ENCODE measurements around the gene AFF2.
"Not testable (repeated sequence)": the region's sequence is repeated elsewhere in the genome, so short reads cannot be mapped to it uniquely, and the experiment has no call there.

The AFF2 gene

DNA sequence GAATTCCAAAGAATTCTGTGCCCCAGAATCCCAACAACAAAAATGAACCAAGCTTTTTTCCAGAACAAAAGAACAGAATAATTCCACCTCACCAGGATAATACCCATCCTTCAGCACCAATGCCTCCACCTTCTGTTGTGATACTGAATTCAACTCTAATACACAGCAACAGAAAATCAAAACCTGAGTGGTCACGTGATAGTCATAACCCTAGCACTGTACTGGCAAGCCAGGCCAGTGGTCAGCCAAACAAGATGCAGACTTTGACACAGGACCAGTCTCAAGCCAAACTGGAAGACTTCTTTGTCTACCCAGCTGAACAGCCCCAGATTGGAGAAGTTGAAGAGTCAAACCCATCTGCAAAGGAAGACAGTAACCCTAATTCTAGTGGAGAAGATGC lies 161.6 kb downstream of the AFF2 start:
- Histone ChIP-seq H3K4me3 (ENCODE audit: low read length) (no peak overlapping the region), H3K4me1 (ENCODE audit: control insufficient read depth, insufficient read depth, low read length) (no peaks in the 10 kb centered on the region), H3K36me3 (ENCODE audit: control insufficient read depth, insufficient read depth, low read length) (no peaks in the 10 kb centered on the region), H3K9ac (ENCODE audit: low read length) (no peak overlapping the region), H3K27me3 (ENCODE audit: control insufficient read depth, insufficient read depth, low read length) (no peaks in the 10 kb centered on the region), H3K9me3 (ENCODE audit: control insufficient read depth, low read length) (no peaks in the 10 kb centered on the region)

DNA sequence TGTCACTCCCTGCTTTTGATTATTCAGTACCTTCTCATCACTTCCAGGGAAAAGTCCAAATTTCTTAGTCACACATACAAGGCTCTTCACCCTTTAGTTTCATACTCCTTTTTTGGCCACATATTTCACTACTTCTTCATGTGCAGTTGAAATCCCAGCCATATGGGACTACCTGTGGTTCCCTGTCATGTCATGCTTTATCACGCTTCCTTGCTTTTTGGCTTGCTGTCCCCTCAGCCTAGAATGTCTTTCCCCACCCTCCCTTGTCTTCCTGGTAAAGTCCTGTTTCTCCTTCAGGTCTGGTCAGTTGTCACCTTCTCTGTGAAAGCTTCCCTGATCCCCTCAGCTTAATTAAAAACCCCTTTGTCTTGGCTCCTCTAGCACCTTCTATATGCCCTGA lies 163.8 kb downstream of the AFF2 start:
- Histone ChIP-seq H3K36me3 (ENCODE audit: control insufficient read depth, insufficient read depth, low read length) (no peaks in the 10 kb centered on the region), H3K4me3 (ENCODE audit: low read length) (no peak overlapping the region), H3K4me1 (ENCODE audit: control insufficient read depth, insufficient read depth, low read length) (no peaks in the 10 kb centered on the region), H3K9me3 (ENCODE audit: control insufficient read depth, low read length) (no peaks in the 10 kb centered on the region), H3K27me3 (ENCODE audit: control insufficient read depth, insufficient read depth, low read length) (no peaks in the 10 kb centered on the region), H3K9ac (ENCODE audit: low read length) (no peak overlapping the region)

DNA sequence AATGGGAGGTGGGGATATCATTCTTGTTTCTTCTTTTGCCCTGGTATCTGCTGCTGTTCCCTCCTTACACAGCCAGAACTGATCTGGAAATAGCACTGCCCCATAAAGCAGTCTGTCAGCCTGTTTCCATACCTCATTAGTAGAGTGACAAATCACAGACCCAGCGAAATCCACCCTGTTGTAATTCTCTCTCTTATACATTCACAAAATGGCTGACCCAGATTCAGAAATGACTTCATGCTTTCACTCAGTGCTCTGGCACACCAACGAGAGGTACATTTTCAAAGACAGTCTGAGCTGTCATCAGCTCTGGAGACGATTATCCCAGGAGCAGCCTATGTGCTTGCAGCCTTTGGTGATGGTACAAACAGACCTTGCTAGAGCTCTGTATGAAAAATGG lies 164.6 kb downstream of the AFF2 start:
- no peak overlapping the region for H3K9ac ChIP-seq (ENCODE audit: low read length)
- H3K4me1 ChIP-seq (ENCODE audit: control insufficient read depth, insufficient read depth, low read length) = no peaks in the 10 kb centered on the region
- no peaks in the 10 kb centered on the region for H3K9me3 ChIP-seq (ENCODE audit: control insufficient read depth, low read length)
- H3K36me3 ChIP-seq (ENCODE audit: control insufficient read depth, insufficient read depth, low read length) = no peaks in the 10 kb centered on the region
- H3K27me3 ChIP-seq (ENCODE audit: control insufficient read depth, insufficient read depth, low read length) = no peaks in the 10 kb centered on the region
- H3K4me3 ChIP-seq (ENCODE audit: low read length) = no peak overlapping the region

DNA sequence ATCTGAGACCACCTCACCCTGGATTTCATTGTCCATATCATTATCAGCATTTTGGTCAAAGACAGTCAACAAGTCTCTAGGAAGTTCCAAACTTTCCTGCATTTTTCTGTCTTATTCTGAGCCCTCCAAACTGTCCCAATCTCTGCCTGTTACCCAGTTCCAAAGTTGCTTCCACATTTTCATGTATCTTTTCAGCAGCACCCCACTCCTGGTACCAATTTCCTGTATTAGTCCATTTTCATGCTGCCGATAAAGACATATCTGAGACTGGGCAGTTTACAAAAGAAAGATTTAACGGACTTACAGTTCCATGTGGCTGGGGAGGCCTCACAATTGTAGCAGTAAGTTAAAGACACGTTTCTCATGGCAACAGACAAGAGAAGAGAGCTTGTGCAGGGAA lies 168.8 kb downstream of the AFF2 start:
- not testable (repeated sequence) for H3K27me3 ChIP-seq (ENCODE audit: control insufficient read depth, insufficient read depth, low read length); H3K9ac ChIP-seq (ENCODE audit: low read length); H3K36me3 ChIP-seq (ENCODE audit: control insufficient read depth, insufficient read depth, low read length); H3K9me3 ChIP-seq (ENCODE audit: control insufficient read depth, low read length); H3K4me1 ChIP-seq (ENCODE audit: control insufficient read depth, insufficient read depth, low read length); H3K4me3 ChIP-seq (ENCODE audit: low read length)

DNA sequence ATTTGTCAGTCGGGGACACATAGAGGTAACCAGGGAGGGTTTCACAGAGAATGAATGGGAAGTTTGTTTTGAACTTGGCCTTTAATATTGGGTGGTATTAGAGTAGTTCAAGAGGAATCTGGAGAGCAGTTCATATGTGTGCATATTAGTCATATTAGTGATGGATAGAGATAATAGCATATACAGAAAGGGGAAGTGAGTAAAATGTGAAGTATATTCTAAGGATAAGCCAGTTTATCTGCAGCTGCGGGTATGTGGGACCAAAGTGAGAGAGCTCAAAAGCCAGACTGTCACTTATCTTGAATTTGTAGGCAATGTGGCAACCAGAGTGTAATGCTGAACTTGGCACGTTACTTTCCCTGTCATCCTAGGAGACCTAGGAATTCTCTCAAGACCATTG lies 169.9 kb downstream of the AFF2 start:
- Histone ChIP-seq H3K36me3 (ENCODE audit: control insufficient read depth, insufficient read depth, low read length) (no peaks in the 10 kb centered on the region), H3K9ac (ENCODE audit: low read length) (no peak overlapping the region), H3K4me3 (ENCODE audit: low read length) (no peak overlapping the region), H3K27me3 (ENCODE audit: control insufficient read depth, insufficient read depth, low read length) (no peaks in the 10 kb centered on the region), H3K9me3 (ENCODE audit: control insufficient read depth, low read length) (no peaks in the 10 kb centered on the region), H3K4me1 (ENCODE audit: control insufficient read depth, insufficient read depth, low read length) (no peaks in the 10 kb centered on the region)

DNA sequence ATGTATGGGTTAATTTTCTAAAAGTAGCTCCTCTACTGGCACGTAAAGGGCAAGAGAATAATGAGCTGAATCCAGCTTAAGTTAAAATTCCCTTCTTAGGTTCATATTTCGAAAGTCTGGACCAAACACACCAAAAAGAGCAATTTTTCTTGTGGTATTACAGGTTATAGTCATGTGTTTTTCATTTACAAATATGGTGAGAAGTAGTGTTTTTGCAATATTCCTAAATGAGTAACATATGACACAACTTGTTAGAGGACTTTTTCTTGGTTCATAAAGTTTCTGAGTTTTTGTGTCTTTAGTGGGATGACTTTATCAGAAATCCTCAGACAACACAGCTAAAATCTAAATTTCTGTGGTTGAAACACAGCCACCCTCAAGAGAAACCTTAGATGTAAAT lies 172.1 kb downstream of the AFF2 start:
- no peaks in the 10 kb centered on the region for H3K9me3 ChIP-seq (ENCODE audit: control insufficient read depth, low read length)
- H3K9ac ChIP-seq (ENCODE audit: low read length) = no peak overlapping the region
- no peak overlapping the region for H3K4me3 ChIP-seq (ENCODE audit: low read length)
- H3K4me1 ChIP-seq (ENCODE audit: control insufficient read depth, insufficient read depth, low read length) = no peaks in the 10 kb centered on the region
- H3K36me3 ChIP-seq (ENCODE audit: control insufficient read depth, insufficient read depth, low read length) = no peaks in the 10 kb centered on the region
- H3K27me3 ChIP-seq (ENCODE audit: control insufficient read depth, insufficient read depth, low read length) = no peaks in the 10 kb centered on the region

DNA sequence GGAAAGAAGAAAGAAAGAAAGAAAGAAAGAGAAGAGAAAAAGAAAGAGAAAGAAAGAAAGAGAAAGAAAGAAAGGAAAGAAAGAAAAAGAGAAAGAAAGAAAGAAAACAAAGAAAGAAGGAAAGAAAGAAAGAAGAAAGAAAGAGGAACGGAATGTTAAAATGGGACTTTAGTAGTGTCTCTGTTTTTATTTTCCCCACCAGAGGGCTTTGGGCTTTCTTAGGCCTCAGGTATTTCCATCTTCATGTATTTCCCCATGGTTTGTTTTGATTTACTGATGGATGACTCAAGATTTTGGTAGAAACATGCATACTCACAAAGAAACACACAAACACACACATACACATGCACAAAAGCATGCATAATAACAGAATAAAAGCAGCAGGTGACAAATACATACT lies 181.2 kb downstream of the AFF2 start:
- no peak overlapping the region for H3K9ac ChIP-seq (ENCODE audit: low read length)
- H3K4me1 ChIP-seq (ENCODE audit: control insufficient read depth, insufficient read depth, low read length) = no peaks in the 10 kb centered on the region
- no peaks in the 10 kb centered on the region for H3K36me3 ChIP-seq (ENCODE audit: control insufficient read depth, insufficient read depth, low read length)
- H3K4me3 ChIP-seq (ENCODE audit: low read length) = no peak overlapping the region
- H3K9me3 ChIP-seq (ENCODE audit: control insufficient read depth, low read length) = no peaks in the 10 kb centered on the region
- H3K27me3 ChIP-seq (ENCODE audit: control insufficient read depth, insufficient read depth, low read length) = no peaks in the 10 kb centered on the region

DNA sequence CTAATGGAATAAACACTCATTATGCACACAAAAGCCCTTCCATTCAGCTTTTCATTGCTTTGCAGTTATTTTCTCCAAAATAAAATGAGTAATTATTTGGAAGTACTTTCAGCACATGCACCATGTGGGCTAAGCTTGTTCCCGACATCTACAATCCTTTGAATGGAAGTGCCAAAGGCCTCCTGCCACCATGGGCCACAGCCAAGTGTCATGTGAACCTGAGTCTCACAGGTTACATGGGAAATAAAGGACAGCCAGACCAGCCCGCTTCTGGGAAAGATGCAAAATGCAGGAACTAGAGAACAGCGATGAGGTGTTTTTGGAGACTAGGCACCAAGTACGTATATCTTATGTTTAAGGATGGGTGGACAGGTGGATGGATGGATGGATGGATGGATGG lies 181.8 kb downstream of the AFF2 start:
- Histone ChIP-seq H3K4me1 (ENCODE audit: control insufficient read depth, insufficient read depth, low read length) (no peaks in the 10 kb centered on the region), H3K36me3 (ENCODE audit: control insufficient read depth, insufficient read depth, low read length) (no peaks in the 10 kb centered on the region), H3K27me3 (ENCODE audit: control insufficient read depth, insufficient read depth, low read length) (no peaks in the 10 kb centered on the region), H3K4me3 (ENCODE audit: low read length) (no peak overlapping the region), H3K9ac (ENCODE audit: low read length) (no peak overlapping the region), H3K9me3 (ENCODE audit: control insufficient read depth, low read length) (no peaks in the 10 kb centered on the region)

DNA sequence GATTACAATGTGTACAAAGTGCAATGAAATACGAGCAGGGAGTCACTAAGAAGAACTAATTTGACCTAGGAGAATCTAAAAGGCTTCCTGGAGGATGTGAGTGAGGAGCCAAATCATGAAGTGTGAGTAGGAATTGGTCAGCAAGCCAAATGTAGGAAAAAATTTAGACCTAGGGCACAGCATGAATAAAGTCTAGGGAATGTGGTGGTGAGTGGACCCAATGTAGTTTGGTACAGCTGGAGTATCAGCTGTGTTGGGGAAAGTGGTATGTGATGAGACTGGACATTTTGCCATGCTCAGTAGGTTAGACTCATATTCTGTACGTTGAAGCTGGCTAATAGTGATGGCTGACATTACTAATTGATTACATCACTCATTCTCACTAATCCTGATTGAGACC lies 191.0 kb downstream of the AFF2 start:
- Histone ChIP-seq H3K4me1 (ENCODE audit: control insufficient read depth, insufficient read depth, low read length) (no peaks in the 10 kb centered on the region), H3K9ac (ENCODE audit: low read length) (no peak overlapping the region), H3K36me3 (ENCODE audit: control insufficient read depth, insufficient read depth, low read length) (no peaks in the 10 kb centered on the region), H3K27me3 (ENCODE audit: control insufficient read depth, insufficient read depth, low read length) (no peaks in the 10 kb centered on the region), H3K4me3 (ENCODE audit: low read length) (no peak overlapping the region), H3K9me3 (ENCODE audit: control insufficient read depth, low read length) (no peaks in the 10 kb centered on the region)

DNA sequence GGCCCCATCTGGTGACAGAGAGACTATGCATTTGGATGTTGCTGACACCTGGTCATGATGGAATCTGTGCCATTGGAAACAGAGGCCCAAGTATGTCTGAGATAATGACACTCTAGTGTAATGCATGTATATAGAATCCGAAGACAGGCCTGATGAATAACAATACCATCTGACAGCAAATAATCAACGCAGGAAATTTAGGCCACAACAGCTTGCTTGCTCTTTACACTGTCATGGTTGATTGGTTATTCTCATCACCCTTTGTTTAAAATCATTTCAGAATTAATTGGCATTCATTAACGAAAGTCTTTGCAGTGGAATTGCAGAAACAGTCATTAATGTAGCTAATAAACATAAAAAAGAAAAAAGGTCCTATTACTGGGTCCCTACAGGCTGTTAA lies 194.8 kb downstream of the AFF2 start:
- no peaks in the 10 kb centered on the region for H3K9me3 ChIP-seq (ENCODE audit: control insufficient read depth, low read length)
- no peaks in the 10 kb centered on the region for H3K27me3 ChIP-seq (ENCODE audit: control insufficient read depth, insufficient read depth, low read length)
- no peaks in the 10 kb centered on the region for H3K36me3 ChIP-seq (ENCODE audit: control insufficient read depth, insufficient read depth, low read length)
- H3K9ac ChIP-seq (ENCODE audit: low read length) = no peak overlapping the region
- H3K4me3 ChIP-seq (ENCODE audit: low read length) = no peak overlapping the region
- no peaks in the 10 kb centered on the region for H3K4me1 ChIP-seq (ENCODE audit: control insufficient read depth, insufficient read depth, low read length)

DNA sequence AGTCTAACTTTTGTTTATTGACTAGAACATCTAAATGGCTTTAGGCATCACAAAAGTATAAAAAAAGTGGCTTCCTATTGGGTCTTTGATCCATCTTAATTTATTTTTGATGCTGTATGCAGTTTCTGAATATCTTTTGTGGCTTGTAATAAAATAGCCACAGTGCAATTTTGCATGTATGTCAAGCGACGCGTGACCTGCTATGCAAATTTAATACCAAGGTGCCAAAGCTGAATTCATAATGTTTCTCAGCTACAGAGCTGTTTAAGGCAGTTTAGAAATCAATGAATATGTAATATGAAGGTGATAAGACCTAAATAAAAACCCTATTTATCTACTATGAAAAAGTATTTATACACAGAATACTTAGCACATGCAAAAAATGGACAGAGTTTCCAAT lies 197.8 kb downstream of the AFF2 start:
- H3K4me3 ChIP-seq (ENCODE audit: low read length) = no peak overlapping the region
- no peaks in the 10 kb centered on the region for H3K4me1 ChIP-seq (ENCODE audit: control insufficient read depth, insufficient read depth, low read length)
- no peaks in the 10 kb centered on the region for H3K36me3 ChIP-seq (ENCODE audit: control insufficient read depth, insufficient read depth, low read length)
- no peaks in the 10 kb centered on the region for H3K9me3 ChIP-seq (ENCODE audit: control insufficient read depth, low read length)
- no peak overlapping the region for H3K9ac ChIP-seq (ENCODE audit: low read length)
- H3K27me3 ChIP-seq (ENCODE audit: control insufficient read depth, insufficient read depth, low read length) = no peaks in the 10 kb centered on the region

DNA sequence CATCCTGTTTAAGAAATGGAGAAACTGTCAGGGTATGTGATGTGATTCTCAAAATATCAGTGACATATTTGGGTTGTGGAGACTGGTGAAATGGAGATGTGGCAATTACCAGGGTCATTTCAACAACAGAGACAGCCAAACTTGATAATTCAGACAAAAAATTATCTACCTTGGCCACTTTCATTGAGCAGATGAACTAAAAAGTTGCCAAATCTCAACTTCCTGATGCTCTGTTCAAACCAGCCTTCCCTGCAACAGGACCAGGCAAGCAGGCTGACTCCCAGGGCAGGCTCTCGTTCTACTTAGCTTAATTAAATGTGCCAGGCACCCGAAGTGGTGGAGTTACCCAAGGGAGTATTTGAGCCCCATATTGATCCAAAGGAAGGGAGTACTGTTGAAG lies 199.6 kb downstream of the AFF2 start:
- Histone ChIP-seq H3K4me3 (ENCODE audit: low read length) (no peak overlapping the region), H3K36me3 (ENCODE audit: control insufficient read depth, insufficient read depth, low read length) (no peaks in the 10 kb centered on the region), H3K27me3 (ENCODE audit: control insufficient read depth, insufficient read depth, low read length) (no peaks in the 10 kb centered on the region), H3K9ac (ENCODE audit: low read length) (no peak overlapping the region), H3K9me3 (ENCODE audit: control insufficient read depth, low read length) (no peaks in the 10 kb centered on the region), H3K4me1 (ENCODE audit: control insufficient read depth, insufficient read depth, low read length) (no peaks in the 10 kb centered on the region)

DNA sequence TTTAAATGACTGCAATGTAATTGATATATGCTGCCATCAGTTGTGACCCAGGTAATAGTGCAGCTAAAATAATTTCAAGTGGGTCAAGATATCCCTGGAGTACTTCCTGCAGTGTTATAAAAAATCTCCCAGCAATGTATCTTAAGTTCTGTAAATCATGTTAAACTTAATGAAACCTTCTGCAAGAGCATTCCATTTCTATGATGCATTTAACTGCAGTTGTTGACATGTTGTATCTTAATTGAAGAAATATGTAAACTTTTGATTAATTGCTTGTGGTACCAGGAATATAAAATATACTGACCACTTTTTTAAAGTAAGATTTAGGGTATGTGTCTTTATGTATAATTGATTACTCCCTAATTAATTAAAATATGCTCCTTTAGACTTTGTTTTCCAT lies 213.6 kb downstream of the AFF2 start:
- H3K9me3 ChIP-seq (ENCODE audit: control insufficient read depth, low read length) = no peaks in the 10 kb centered on the region
- H3K4me3 ChIP-seq (ENCODE audit: low read length) = no peak overlapping the region
- H3K4me1 ChIP-seq (ENCODE audit: control insufficient read depth, insufficient read depth, low read length) = no peaks in the 10 kb centered on the region
- no peaks in the 10 kb centered on the region for H3K36me3 ChIP-seq (ENCODE audit: control insufficient read depth, insufficient read depth, low read length)
- H3K27me3 ChIP-seq (ENCODE audit: control insufficient read depth, insufficient read depth, low read length) = no peaks in the 10 kb centered on the region
- H3K9ac ChIP-seq (ENCODE audit: low read length) = no peak overlapping the region

Measured in mucosa of stomach (tissue), 1 donor.